ENCODE results near the gene DSCAM. TPM values are rescaled to one million over a fixed set of nuclear protein-coding genes. Genes with fewer than 3 reads are reported as not detected.

The DSCAM gene
- total RNA-seq, 1 experiment from 2014 or later, result 0.13 TPM

DNA sequence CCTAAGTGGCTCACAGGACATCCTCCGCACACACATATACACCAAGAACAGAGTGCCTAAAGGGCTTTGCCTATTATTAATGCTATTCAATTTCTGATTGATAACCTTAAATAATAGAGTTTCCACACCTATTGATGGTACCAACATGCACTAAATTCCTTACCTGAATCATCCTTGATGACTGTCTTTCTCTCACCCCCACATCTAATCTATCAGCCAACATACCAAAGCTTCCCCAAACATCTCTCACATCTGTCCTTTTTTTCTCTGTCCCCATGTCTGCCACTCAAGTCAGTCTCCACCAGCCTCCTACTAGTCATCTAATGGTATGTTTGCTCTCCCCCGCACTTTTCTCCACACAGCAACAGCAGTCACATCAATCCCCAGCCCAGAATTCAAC lies 174.4 kb downstream of the DSCAM start:
- Mint-ChIP-seq H3K4me1 (peaks cover 16% of the 10 kb centered on the region), H3K27me3 (ENCODE audit: low read depth) (no peaks in the 10 kb centered on the region), H3K9me3 (peaks cover 4% of the 10 kb centered on the region; the same call in 1 of the 2 replicates), H3K36me3 (no peaks in the 10 kb centered on the region), H3K4me3 (no peak overlapping the region), H3K27ac (no peak overlapping the region)
- CTCF ChIA-PET, result no interaction called here
- POLR2A ChIA-PET, result no interaction called here
- DNase-seq (ENCODE audit: low spot score), result no peak
- ATAC-seq, result no peak
- TF ChIP-seq FOXJ3 (CRISPR knock-in tag; IDR thresholded peaks at IDR 0.05; ENCODE audit: borderline replicate concordance) (no peak), TEAD4 (CRISPR knock-in tag; IDR thresholded peaks at IDR 0.05) (no peak), ZNF671 (CRISPR knock-in tag; IDR thresholded peaks at IDR 0.05) (no peak), KAT7 (CRISPR knock-in tag; IDR thresholded peaks at IDR 0.05; ENCODE audit: borderline replicate concordance) (no peak), TP53 (CRISPR knock-in tag; IDR thresholded peaks at IDR 0.05) (no peak), RORB (CRISPR knock-in tag; IDR thresholded peaks at IDR 0.05) (no peak), TCF7 (CRISPR knock-in tag; IDR thresholded peaks at IDR 0.05; ENCODE audit: low read depth) (no peak), GTF2I (CRISPR knock-in tag; conservative IDR thresholded peaks at IDR 0.05) (no peak), ZBTB21 (CRISPR knock-in tag; IDR thresholded peaks at IDR 0.05; ENCODE audit: borderline replicate concordance) (no peak), EMX1 (CRISPR knock-in tag; IDR thresholded peaks at IDR 0.05) (no peak), ZNF138 (CRISPR knock-in tag; conservative IDR thresholded peaks at IDR 0.05) (no peak), TEAD1 (CRISPR knock-in tag; IDR thresholded peaks at IDR 0.05) (no peak), ELF4 (CRISPR knock-in tag; IDR thresholded peaks at IDR 0.05; ENCODE audit: low read depth) (no peak)
- TF ChIP-seq, protein P1, sequence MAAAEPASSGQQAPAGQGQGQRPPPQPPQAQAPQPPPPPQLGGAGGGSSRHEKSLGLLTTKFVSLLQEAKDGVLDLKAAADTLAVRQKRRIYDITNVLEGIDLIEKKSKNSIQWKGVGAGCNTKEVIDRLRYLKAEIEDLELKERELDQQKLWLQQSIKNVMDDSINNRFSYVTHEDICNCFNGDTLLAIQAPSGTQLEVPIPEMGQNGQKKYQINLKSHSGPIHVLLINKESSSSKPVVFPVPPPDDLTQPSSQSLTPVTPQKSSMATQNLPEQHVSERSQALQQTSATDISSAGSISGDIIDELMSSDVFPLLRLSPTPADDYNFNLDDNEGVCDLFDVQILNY (CRISPR knock-in tag; IDR thresholded peaks at IDR 0.05), result no peak
- TF ChIP-seq, protein P2, sequence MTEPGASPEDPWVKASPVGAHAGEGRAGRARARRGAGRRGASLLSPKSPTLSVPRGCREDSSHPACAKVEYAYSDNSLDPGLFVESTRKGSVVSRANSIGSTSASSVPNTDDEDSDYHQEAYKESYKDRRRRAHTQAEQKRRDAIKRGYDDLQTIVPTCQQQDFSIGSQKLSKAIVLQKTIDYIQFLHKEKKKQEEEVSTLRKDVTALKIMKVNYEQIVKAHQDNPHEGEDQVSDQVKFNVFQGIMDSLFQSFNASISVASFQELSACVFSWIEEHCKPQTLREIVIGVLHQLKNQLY (CRISPR knock-in tag; IDR thresholded peaks at IDR 0.05), result no peak
- TF ChIP-seq, protein P3, sequence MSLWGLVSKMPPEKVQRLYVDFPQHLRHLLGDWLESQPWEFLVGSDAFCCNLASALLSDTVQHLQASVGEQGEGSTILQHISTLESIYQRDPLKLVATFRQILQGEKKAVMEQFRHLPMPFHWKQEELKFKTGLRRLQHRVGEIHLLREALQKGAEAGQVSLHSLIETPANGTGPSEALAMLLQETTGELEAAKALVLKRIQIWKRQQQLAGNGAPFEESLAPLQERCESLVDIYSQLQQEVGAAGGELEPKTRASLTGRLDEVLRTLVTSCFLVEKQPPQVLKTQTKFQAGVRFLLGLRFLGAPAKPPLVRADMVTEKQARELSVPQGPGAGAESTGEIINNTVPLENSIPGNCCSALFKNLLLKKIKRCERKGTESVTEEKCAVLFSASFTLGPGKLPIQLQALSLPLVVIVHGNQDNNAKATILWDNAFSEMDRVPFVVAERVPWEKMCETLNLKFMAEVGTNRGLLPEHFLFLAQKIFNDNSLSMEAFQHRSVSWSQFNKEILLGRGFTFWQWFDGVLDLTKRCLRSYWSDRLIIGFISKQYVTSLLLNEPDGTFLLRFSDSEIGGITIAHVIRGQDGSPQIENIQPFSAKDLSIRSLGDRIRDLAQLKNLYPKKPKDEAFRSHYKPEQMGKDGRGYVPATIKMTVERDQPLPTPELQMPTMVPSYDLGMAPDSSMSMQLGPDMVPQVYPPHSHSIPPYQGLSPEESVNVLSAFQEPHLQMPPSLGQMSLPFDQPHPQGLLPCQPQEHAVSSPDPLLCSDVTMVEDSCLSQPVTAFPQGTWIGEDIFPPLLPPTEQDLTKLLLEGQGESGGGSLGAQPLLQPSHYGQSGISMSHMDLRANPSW (CRISPR knock-in tag; conservative IDR thresholded peaks at IDR 0.05; ENCODE audit: low read depth), result no peak
- TF ChIP-seq, protein P4, sequence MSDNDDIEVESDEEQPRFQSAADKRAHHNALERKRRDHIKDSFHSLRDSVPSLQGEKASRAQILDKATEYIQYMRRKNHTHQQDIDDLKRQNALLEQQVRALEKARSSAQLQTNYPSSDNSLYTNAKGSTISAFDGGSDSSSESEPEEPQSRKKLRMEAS (CRISPR knock-in tag; IDR thresholded peaks at IDR 0.05), result no peak
- TF ChIP-seq, protein P5, sequence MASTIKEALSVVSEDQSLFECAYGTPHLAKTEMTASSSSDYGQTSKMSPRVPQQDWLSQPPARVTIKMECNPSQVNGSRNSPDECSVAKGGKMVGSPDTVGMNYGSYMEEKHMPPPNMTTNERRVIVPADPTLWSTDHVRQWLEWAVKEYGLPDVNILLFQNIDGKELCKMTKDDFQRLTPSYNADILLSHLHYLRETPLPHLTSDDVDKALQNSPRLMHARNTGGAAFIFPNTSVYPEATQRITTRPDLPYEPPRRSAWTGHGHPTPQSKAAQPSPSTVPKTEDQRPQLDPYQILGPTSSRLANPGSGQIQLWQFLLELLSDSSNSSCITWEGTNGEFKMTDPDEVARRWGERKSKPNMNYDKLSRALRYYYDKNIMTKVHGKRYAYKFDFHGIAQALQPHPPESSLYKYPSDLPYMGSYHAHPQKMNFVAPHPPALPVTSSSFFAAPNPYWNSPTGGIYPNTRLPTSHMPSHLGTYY (CRISPR knock-in tag; IDR thresholded peaks at IDR 0.05), result no peak
- TF ChIP-seq, protein P6, sequence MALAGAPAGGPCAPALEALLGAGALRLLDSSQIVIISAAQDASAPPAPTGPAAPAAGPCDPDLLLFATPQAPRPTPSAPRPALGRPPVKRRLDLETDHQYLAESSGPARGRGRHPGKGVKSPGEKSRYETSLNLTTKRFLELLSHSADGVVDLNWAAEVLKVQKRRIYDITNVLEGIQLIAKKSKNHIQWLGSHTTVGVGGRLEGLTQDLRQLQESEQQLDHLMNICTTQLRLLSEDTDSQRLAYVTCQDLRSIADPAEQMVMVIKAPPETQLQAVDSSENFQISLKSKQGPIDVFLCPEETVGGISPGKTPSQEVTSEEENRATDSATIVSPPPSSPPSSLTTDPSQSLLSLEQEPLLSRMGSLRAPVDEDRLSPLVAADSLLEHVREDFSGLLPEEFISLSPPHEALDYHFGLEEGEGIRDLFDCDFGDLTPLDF (CRISPR knock-in tag; IDR thresholded peaks at IDR 0.05), result no peak

DNA sequence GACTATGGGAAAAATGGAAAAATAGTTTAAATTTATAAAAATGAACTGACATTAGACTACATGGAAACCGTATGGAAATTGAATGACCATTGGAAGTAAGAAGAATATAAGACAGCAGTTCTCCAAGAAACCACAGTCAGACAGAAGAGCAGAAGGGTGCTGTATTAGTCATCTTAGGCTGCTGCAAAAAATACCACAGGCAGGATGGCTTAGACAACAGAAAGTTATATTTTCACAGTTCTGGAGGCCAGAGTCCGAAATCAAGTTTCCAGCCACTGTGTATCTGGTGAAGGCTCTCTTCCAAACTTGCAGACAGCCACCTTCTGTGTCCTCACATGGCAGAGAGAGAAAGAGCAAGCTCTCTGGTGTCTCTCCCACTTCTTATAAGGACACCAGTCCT lies 175.2 kb downstream of the DSCAM start:
- peaks cover 6% of the 10 kb centered on the region; the same call in 1 of the 2 replicates for H3K9me3 Mint-ChIP-seq
- DNase-seq (ENCODE audit: low spot score), result no peak
- no peak overlapping the region for H3K27ac Mint-ChIP-seq
- TF ChIP-seq, protein P7, sequence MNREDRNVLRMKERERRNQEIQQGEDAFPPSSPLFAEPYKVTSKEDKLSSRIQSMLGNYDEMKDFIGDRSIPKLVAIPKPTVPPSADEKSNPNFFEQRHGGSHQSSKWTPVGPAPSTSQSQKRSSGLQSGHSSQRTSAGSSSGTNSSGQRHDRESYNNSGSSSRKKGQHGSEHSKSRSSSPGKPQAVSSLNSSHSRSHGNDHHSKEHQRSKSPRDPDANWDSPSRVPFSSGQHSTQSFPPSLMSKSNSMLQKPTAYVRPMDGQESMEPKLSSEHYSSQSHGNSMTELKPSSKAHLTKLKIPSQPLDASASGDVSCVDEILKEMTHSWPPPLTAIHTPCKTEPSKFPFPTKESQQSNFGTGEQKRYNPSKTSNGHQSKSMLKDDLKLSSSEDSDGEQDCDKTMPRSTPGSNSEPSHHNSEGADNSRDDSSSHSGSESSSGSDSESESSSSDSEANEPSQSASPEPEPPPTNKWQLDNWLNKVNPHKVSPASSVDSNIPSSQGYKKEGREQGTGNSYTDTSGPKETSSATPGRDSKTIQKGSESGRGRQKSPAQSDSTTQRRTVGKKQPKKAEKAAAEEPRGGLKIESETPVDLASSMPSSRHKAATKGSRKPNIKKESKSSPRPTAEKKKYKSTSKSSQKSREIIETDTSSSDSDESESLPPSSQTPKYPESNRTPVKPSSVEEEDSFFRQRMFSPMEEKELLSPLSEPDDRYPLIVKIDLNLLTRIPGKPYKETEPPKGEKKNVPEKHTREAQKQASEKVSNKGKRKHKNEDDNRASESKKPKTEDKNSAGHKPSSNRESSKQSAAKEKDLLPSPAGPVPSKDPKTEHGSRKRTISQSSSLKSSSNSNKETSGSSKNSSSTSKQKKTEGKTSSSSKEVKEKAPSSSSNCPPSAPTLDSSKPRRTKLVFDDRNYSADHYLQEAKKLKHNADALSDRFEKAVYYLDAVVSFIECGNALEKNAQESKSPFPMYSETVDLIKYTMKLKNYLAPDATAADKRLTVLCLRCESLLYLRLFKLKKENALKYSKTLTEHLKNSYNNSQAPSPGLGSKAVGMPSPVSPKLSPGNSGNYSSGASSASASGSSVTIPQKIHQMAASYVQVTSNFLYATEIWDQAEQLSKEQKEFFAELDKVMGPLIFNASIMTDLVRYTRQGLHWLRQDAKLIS (CRISPR knock-in tag; IDR thresholded peaks at IDR 0.05; ENCODE audit: borderline replicate concordance), result no peak
- TF ChIP-seq ZNF317 (CRISPR knock-in tag; IDR thresholded peaks at IDR 0.05; ENCODE audit: borderline replicate concordance, low read depth) (no peak), CBFB (CRISPR knock-in tag; IDR thresholded peaks at IDR 0.05; ENCODE audit: low read depth) (no peak), ZNF232 (CRISPR knock-in tag; IDR thresholded peaks at IDR 0.05) (no peak), ZNF423 (CRISPR knock-in tag; IDR thresholded peaks at IDR 0.05) (no peak), NR3C1 (CRISPR knock-in tag; conservative IDR thresholded peaks at IDR 0.05; ENCODE audit: low read depth) (no peak), KAT7 (CRISPR knock-in tag; IDR thresholded peaks at IDR 0.05; ENCODE audit: borderline replicate concordance) (no peak), MYBL2 (CRISPR knock-in tag; IDR thresholded peaks at IDR 0.05) (no peak)

More for the DNA sequence above, 175.2 kb downstream of the DSCAM start:
- no peaks in the 10 kb centered on the region for H3K27me3 Mint-ChIP-seq (ENCODE audit: low read depth)
- no peaks in the 10 kb centered on the region for H3K36me3 Mint-ChIP-seq
- H3K4me1 Mint-ChIP-seq, result peaks cover 12% of the 10 kb centered on the region
- H3K4me3 Mint-ChIP-seq, result no peak overlapping the region
- ChIA-PET CTCF (no interaction called here), POLR2A (no interaction called here)
- ATAC-seq, result no peak
